GM18520 (cell line): ENCODE data around the gene FAM107A.

Experiments
- ATAC-seq: cut with Tn5 transposase; IDR thresholded peaks from one replicate; pipeline ENCODE4 v1.9.1; 2021; ENCODE audit not compliant: unreplicated experiment

FAM107A gene

GRCh38 chr3:58591517-58592510 lies 14.6 kb upstream of the FAM107A start:
- ATAC-seq, result no peak

GRCh38 chr3:58588030-58588614 lies 10.9 kb upstream of the FAM107A start:
- ATAC-seq, result no peak

DNA sequence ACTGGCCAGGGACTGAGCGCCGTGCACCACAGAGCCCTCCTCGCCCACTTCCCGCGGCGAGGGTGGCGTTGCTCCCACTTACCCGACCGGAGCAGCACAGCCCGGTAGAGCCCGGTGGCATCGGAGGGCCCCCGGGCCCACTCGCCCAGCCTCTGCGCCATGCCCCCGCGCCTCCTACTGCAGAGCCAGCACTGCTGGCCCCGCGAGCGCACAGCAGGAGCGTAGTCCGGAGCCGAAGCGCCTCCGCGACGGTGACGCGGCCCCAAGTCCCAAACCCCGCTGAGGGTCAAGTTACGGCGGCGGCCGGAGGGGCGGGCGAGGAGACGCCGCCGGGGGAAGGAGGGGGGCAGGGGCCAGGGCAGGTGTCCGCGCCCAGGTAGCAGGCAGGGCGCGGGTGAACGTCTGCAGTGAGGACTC lies 9.6 kb upstream of the FAM107A start:
- no peak for ATAC-seq

GRCh38 chr3:58585994-58586393 lies 8.8 kb upstream of the FAM107A start:
- no peak for ATAC-seq

- no peak for ATAC-seq
These were observed 8.0 kb upstream of the FAM107A start for GRCh38 chr3:58585005-58585786.

DNA sequence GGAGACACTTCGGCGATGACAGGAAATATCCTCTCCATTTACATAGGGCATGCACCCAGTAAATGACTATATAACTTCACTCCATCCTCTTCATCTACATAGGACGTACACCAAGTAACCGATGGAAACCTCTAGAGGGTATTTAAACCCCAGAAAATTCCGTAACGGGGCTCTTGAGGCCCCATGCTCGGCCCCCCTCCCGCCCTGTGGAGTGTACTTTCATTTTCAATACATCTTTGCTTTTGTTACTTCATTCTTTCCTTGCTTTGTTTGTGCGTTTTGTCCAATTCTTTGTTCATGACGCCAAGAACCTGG lies 7.5 kb upstream of the FAM107A start:
- no peak for ATAC-seq

GRCh38 chr3:58581328-58582091 lies 4.3 kb upstream of the FAM107A start:
- ATAC-seq, result no peak

GRCh38 chr3:58580826-58581327 lies 3.7 kb upstream of the FAM107A start:
- ATAC-seq, result no peak

- no peak for ATAC-seq
These were observed 1.7 kb upstream of the FAM107A start for GRCh38 chr3:58578873-58579272.

- no peak for ATAC-seq
These were observed 475 bp downstream of the FAM107A start for GRCh38 chr3:58576716-58577115.

DNA sequence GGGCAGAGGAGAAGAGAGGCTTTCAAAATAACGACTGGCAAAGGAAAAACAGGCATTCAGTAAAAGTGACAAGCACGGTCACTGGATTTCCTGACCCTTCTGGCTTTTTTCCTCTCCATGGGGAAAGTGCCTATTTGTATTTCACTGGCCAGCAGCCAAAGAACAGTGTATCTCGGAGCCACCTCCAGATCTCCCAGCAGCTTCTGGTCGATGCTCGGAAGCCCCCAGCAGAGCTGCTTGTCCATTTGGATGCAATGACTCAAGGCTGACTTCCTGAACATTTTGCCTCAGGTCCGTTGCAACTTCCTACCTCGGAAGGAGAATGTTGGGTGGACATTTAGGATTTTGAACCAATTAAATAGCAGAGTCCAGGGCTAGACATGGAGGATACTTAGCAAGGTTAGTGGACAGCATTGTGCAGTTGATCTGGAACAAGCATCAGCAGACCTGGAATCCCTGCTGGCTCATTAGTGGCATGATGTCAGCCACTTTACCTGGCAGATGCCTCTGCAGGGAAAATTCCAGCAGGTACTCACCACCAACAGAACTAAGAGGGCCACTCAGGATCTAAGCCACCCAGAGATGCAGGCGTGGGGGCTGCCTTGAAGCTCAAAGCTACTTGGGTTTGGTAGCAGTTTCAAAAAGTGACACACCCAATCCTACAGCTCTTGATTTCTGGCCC lies 1.1 kb downstream of the FAM107A start:
- ATAC-seq, result no peak

GRCh38 chr3:58574682-58575081 lies 2.5 kb downstream of the FAM107A start:
- ATAC-seq, result no peak

GRCh38 chr3:58574106-58574505 lies 3.1 kb downstream of the FAM107A start:
- no peak for ATAC-seq

DNA sequence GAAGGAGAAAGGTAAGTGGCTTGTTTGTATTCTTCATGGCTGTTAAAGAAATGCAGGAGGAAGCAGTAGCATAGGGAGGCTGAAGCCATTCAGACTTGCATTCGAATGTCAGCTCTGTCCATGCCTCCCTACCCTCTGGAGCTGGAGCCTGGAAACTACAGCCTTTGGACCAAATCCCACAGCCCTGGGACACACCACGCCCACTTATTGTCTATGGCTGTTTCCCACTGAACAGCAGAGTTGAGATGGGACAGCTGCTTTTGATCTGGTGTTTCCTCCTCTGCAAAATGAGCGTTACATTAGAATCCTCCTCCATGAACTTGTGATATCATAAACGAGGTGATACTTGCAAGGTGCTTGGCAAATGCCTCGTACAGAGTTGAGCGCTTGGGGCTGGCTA lies 3.6 kb downstream of the FAM107A start:
- ATAC-seq, result no peak

DNA sequence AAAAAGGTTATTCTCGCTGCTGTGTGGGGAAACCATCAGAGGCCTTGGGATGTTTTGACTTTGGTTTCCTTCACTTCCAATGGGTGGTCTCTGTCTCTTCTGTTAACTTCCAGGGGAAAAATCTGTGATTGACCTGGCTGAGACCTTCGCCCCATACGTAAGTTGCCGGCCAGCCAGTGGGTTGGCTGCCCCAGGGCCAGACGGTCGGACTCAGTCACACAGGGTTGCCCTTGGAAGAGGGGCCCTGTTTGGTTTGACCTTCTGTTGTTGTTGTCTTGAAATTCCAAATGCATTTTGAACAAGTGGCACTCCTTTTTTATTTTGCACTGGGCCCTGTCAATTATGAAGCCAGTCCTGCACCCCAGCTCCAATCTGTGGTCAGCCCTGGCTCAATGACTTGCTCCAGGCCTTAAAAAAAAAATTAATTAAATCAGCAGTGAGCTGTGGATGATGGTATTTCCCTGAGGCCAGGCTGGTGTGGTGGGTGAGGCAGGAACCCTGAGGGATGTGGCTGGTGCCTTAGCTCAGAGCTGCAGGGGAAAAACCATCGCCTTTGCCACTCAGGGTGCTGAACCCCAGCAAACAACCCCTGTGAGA lies 4.5 kb downstream of the FAM107A start:
- ATAC-seq, result no peak

GRCh38 chr3:58572013-58572633 lies 5.1 kb downstream of the FAM107A start:
- no peak for ATAC-seq

GRCh38 chr3:58570851-58571250 lies 6.3 kb downstream of the FAM107A start:
- ATAC-seq, result no peak

DNA sequence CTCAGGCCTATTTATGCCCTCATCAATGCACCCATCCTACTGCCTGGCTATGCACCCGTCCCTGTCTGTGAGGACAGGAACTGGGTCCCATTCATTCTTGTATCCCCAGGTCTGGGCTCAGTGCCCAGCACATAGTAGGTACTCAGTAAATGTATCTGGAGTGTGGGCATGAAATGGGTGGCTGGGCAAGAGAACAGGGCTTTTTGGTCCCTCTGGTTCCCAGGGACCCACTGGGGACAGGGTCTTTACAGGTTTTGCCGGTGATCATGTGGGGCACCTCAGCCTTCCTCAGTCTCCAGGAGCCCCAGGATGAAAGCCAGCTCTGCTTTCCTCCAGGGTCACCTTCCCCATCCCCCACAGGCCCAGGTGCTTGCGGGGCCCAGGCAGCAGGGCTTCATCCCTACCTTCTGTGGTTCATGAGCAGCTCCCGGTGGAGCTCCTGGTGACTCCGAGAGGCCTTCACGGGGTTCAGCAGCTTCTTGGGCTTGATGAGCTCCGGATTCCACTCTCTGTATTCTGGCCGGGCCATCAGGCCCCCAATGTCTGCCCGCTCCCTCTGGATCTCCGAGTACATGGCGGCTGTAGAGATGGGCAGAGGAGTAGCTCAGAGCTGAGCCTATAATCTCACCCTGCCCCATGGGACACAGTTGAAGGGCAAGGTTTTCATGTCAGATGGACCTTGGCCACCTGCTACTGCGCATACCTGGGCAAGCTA lies 7.7 kb downstream of the FAM107A start:
- ATAC-seq, result no peak
